Hepatocyte (in vitro differentiated cells): ENCODE results near the gene MFAP3L.

Source experiments
- EZH2phosphoT487 ChIP-seq: fragments of 200-600 bp; sonication (generic); IDR thresholded peaks from one replicate; pipeline ENCODE4 v1.6.1; 2018; ENCODE audit warnings: antibody characterized with exemption, mild to moderate bottlenecking, low read depth, moderate library complexity; ENCODE audit not compliant: unreplicated experiment, severe bottlenecking
- TF ChIP-seq, protein P1 (sequence below): fragments of 200-600 bp; sonication (generic); IDR thresholded peaks from 2 replicates; pipeline ENCODE4 v1.5.1; 2016; ENCODE audit warnings: antibody characterized with exemption, mild to moderate bottlenecking; ENCODE audit not compliant: poor library complexity

DNA sequence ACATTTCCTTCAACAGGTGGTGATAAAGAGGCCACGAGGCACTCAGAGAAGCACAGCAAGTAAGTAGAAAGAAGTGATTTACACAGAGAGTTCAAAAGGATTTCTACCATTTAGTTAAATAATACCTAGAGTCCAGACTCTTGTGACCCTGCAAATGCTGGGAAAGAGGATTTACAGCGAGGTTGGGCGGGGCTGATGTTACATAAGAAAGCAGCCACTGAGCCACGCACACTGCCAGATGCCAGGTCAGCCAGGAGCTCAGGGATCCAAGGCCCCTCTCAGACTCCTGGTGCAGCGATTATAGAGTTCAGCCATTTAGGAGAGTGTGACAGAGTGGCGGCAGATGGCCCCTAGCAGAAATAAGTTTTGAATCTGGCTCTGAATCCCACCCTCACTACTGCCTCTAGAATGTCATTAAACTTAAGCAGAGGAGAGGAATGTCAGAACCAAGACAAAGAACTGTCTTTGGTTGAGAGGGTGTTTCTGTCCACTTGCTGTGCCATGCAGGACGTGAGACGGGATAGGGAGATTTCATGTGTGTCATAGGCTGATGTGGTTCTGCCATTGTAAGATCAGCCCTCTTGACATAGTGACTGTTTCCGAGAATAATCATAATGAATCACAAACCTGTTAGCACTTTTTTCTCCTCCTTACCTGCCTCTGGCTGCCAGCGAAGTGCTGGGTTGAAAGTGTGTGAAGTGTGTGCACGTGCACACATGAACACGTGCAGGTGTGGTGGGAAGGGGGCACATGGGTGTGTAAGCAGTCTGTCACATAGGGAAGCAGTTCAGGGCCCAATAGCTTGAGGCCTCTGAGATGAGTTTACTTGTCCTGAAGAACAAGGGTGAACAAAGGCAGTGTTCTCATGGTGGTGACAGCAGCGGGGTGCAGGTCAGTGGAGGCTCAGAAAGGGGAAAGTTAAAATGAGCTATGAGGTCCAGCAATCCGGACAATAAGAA lies 50.1 kb downstream of the MFAP3L start:
- TF ChIP-seq, protein P1, sequence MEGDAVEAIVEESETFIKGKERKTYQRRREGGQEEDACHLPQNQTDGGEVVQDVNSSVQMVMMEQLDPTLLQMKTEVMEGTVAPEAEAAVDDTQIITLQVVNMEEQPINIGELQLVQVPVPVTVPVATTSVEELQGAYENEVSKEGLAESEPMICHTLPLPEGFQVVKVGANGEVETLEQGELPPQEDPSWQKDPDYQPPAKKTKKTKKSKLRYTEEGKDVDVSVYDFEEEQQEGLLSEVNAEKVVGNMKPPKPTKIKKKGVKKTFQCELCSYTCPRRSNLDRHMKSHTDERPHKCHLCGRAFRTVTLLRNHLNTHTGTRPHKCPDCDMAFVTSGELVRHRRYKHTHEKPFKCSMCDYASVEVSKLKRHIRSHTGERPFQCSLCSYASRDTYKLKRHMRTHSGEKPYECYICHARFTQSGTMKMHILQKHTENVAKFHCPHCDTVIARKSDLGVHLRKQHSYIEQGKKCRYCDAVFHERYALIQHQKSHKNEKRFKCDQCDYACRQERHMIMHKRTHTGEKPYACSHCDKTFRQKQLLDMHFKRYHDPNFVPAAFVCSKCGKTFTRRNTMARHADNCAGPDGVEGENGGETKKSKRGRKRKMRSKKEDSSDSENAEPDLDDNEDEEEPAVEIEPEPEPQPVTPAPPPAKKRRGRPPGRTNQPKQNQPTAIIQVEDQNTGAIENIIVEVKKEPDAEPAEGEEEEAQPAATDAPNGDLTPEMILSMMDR, result no peak
- TF ChIP-seq EZH2phosphoT487, result no peak
